Measurements from ENCODE around the gene BBS1.

GRCh38 chr11:66509131-66509561 is 1.3 kb upstream of the BBS1 start:
- TF ChIP-seq CTCF (conservative IDR thresholded peaks at IDR 0.05; ENCODE audit: low read depth, low read length): no peak
- TF ChIP-seq EZH2 (IDR thresholded peaks at IDR 0.05; ENCODE audit: low read length, unreplicated experiment): no peak
- TF ChIP-seq EZH2phosphoT487 (IDR thresholded peaks at IDR 0.05; ENCODE audit: borderline replicate concordance, low read length): no peak

All from PC-3 (cell line).